GM12891 (cell line): ENCODE data around the gene MARVELD3.

Experiments used
- PAX5 ChIP-seq: IDR thresholded peaks from 2 replicates; pipeline ENCODE4 v1.6.1; 2011; ENCODE audit warnings: low read length, moderate library complexity, mild to moderate bottlenecking; ENCODE audit not compliant: insufficient read depth, severe bottlenecking
- POLR2A ChIP-seq: IDR thresholded peaks from 2 replicates; pipeline ENCODE4 v1.6.1; 2011; ENCODE audit warnings: low read depth, low read length, control low read depth
- POLR2AphosphoS5 ChIP-seq: IDR thresholded peaks from 2 replicates; pipeline ENCODE4 v1.6.1; 2011; ENCODE audit warnings: low read depth, low read length, control low read depth
- SPI1 ChIP-seq: IDR thresholded peaks from 2 replicates; pipeline ENCODE4 v1.6.1; 2011; ENCODE audit warnings: low read depth, low read length, control low read depth
- TAF1 ChIP-seq: IDR thresholded peaks from 2 replicates; pipeline ENCODE4 v1.6.1; 2011; ENCODE audit warnings: low read depth, low read length, control low read depth

DNA sequence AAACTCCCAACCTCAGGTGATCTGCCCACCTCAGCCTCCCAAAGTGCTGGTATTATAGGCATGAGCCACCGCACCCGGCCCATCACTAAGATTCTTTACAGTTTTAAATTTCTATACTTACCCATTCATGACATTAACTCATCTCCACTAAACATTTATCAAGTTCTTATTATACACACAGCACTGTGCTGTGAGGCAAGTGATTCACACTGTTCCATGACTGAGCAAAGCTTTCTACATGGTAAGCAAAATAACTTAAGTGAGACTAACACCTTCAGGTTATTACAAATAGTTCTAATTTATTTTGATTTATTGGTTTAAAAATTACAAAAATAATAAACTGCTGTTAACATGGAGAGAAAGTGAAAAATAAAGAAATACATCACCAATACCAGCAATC lies 33.5 kb downstream of the MARVELD3 start:
- TF ChIP-seq POLR2AphosphoS5 (no peak), POLR2A (no peak), PAX5 (no peak), TAF1 (no peak), SPI1 (no peak)
